SIG-M5 treated with dmso at 0.1 percent for 504 hours (cell line): Measurements from ENCODE around the gene TULP1.

ENCODE experiments used
- DNase-seq: peaks from one replicate; lab custom pipeline; 2025; ENCODE audit not compliant: unreplicated experiment; lab: John Stamatoyannopoulos, UW

TULP1 gene

GRCh38 chr6:35497571-35498421 is 14.9 kb downstream of the TULP1 start:
- DNase-seq: peak; percentile 25

GRCh38 chr6:35496841-35497570 is 15.7 kb downstream of the TULP1 start, which contains the start of gene TEAD3:
Gene TEAD3 (minus strand): TSS chr6:35497079.
- peak; percentile 36 for DNase-seq

GRCh38 chr6:35496036-35496840 is 16.5 kb downstream of the TULP1 start:
- DNase-seq: no peak

GRCh38 chr6:35495258-35496035 is 17.2 kb downstream of the TULP1 start:
- DNase-seq: no peak

- DNase-seq: peak; percentile 55
Measured at GRCh38 chr6:35494161-35494563, 18.5 kb downstream of the TULP1 start.

GRCh38 chr6:35493307-35493983 is 19.3 kb downstream of the TULP1 start:
- no peak for DNase-seq

GRCh38 chr6:35492974-35493284 is 19.8 kb downstream of the TULP1 start:
- peak; percentile 27 for DNase-seq

GRCh38 chr6:35492258-35492973 is 20.3 kb downstream of the TULP1 start:
- DNase-seq: no peak

GRCh38 chr6:35491558-35492257 is 21.0 kb downstream of the TULP1 start:
- no peak for DNase-seq

- no peak for DNase-seq
Measured at GRCh38 chr6:35490821-35491557, 21.7 kb downstream of the TULP1 start.

- DNase-seq: no peak
Measured at GRCh38 chr6:35489995-35490791, 22.5 kb downstream of the TULP1 start.

- DNase-seq: peak; percentile 17
Measured at GRCh38 chr6:35489066-35489465, 23.6 kb downstream of the TULP1 start.

GRCh38 chr6:35488517-35488862 is 24.2 kb downstream of the TULP1 start:
- DNase-seq: no peak

- DNase-seq: peak; percentile 89
Measured at GRCh38 chr6:35487658-35488516, 24.8 kb downstream of the TULP1 start.

- no peak for DNase-seq
Measured at GRCh38 chr6:35486005-35486925, 26.4 kb downstream of the TULP1 start.
